OCI-LY1 (cell line): ENCODE measurements around the gene GCLC.

Source experiments
- H2AFZ ChIP-seq: fragments of 200-600 bp; sonication (generic), shearing (Covaris generic); 2 replicates; pipeline ENCODE4 v1.6.0; 2014; ENCODE audit warnings: antibody characterized with exemption, mild to moderate bottlenecking, low read length
- H3F3A ChIP-seq: fragments of 200-600 bp; sonication (generic), shearing (Covaris generic); 2 replicates; pipeline ENCODE4 v1.6.0; 2014; ENCODE audit warnings: mild to moderate bottlenecking, antibody characterized with exemption, low read length, moderate library complexity; ENCODE audit not compliant: insufficient read depth
- H3K27ac ChIP-seq: fragments of 200-600 bp; sonication (generic); 2 replicates; pipeline ENCODE4 v1.5.1; 2014; ENCODE audit warnings: low read length, mixed run types, mild to moderate bottlenecking, low read depth; ENCODE audit not compliant: poor library complexity, severe bottlenecking
- H3K27me3 ChIP-seq: fragments of 200-600 bp; sonication (generic); 2 replicates; pipeline ENCODE4 v1.6.0; 2014; ENCODE audit warnings: antibody characterized with exemption, mild to moderate bottlenecking, low read length, moderate library complexity; ENCODE audit not compliant: insufficient read depth
- H3K36me3 ChIP-seq: fragments of 200-600 bp; sonication (generic); 2 replicates; pipeline ENCODE4 v1.6.1; 2014; ENCODE audit warnings: mild to moderate bottlenecking, antibody characterized with exemption, low read length, moderate library complexity, mixed read lengths; ENCODE audit not compliant: insufficient read depth
- H3K4me1 ChIP-seq: fragments of 200-600 bp; sonication (generic); 2 replicates; pipeline ENCODE4 v1.5.1; 2014; ENCODE audit warnings: mild to moderate bottlenecking, low read length, moderate library complexity; ENCODE audit not compliant: insufficient read depth, severe bottlenecking
- H3K4me2 ChIP-seq: fragments of 200-600 bp; sonication (generic), shearing (Covaris generic); 2 replicates; pipeline ENCODE4 v1.6.1; 2014; ENCODE audit warnings: low read length
- H3K4me3 ChIP-seq: fragments of 200-600 bp; sonication (generic); 2 replicates; pipeline ENCODE4 v1.5.1; 2014; ENCODE audit warnings: low read length, low read depth, mild to moderate bottlenecking, mixed read lengths; ENCODE audit not compliant: poor library complexity, severe bottlenecking
- H3K79me2 ChIP-seq: fragments of 200-600 bp; shearing (Covaris generic); 2 replicates; pipeline ENCODE4 v1.6.1; 2016; ENCODE audit warnings: mixed run types, low read length, mixed read lengths; ENCODE audit not compliant: insufficient read depth
- H3K9ac ChIP-seq: fragments of 200-600 bp; sonication (generic), shearing (Covaris generic); 2 replicates; pipeline ENCODE4 v1.6.1; 2014; ENCODE audit warnings: mild to moderate bottlenecking, low read length, mixed read lengths
- H3K9me2 ChIP-seq: fragments of 200-600 bp; sonication (generic), shearing (Covaris generic); 2 replicates; pipeline ENCODE4 v1.6.1; 2014; ENCODE audit warnings: low read depth, mild to moderate bottlenecking, low read length, mixed read lengths
- H3K9me3 ChIP-seq: fragments of 200-600 bp; shearing (Covaris generic); 2 replicates; pipeline ENCODE4 v1.6.1; 2014; ENCODE audit warnings: low read length, mixed read lengths
- H4K20me1 ChIP-seq: fragments of 200-600 bp; sonication (generic), shearing (Covaris generic); 2 replicates; pipeline ENCODE4 v1.6.0; 2016; ENCODE audit warnings: mild to moderate bottlenecking, low read length; ENCODE audit not compliant: insufficient read depth
- EZH2 ChIP-seq: fragments of 200-600 bp; sonication (generic), shearing (Covaris generic); IDR thresholded peaks from 2 replicates; pipeline ENCODE4 v1.8.0; 2017; ENCODE audit warnings: borderline replicate concordance, mixed run types, mild to moderate bottlenecking, antibody characterized with exemption, low read length, moderate library complexity, mixed read lengths
- TF ChIP-seq, protein P1 (sequence below): fragments of 200-600 bp; sonication (generic), shearing (Covaris generic); IDR thresholded peaks from 2 replicates; pipeline ENCODE4 v1.5.1; 2017; ENCODE audit warnings: mild to moderate bottlenecking, antibody characterized with exemption, low read length, moderate library complexity, mixed read lengths

The GCLC gene

DNA sequence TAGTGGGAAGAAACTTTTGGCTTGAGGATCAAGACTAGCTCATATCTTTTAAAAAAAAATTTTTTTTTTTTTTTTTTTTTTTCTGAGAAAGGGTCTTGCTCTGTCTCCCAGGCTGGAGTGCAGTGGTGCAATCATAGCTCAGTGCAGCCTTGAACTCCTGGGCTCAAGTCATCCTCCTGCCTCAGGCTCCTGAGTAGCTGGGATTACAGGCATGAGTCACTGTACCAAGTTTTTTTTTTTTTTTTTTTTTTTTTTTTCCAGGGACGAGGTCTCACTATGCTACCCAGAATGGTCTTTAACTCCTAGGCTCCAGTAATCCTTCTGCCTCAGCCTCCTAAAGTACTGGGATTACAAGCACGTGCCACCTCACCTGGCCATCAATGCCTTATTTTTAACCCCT, 27.9 kb downstream of the GCLC start:
- Histone ChIP-seq H3K4me1 (no peaks in the 10 kb centered on the region), H3K27ac (no peak overlapping the region), H3K36me3 (peaks cover 47% of the 10 kb centered on the region; the same call in 1 of the 2 replicates), H3K79me2 (no peaks in the 10 kb centered on the region), H3K27me3 (no peaks in the 10 kb centered on the region), H3K9me3 (no peaks in the 10 kb centered on the region), H2AFZ (no peak overlapping the region), H3F3A (no peaks in the 10 kb centered on the region), H3K4me2 (no peak overlapping the region), H3K4me3 (no peak overlapping the region), H3K9ac (no peak overlapping the region), H3K9me2 (no peaks in the 10 kb centered on the region), H4K20me1 (no peaks in the 10 kb centered on the region)
- no peak for TF ChIP-seq EZH2
- TF ChIP-seq, protein P1, sequence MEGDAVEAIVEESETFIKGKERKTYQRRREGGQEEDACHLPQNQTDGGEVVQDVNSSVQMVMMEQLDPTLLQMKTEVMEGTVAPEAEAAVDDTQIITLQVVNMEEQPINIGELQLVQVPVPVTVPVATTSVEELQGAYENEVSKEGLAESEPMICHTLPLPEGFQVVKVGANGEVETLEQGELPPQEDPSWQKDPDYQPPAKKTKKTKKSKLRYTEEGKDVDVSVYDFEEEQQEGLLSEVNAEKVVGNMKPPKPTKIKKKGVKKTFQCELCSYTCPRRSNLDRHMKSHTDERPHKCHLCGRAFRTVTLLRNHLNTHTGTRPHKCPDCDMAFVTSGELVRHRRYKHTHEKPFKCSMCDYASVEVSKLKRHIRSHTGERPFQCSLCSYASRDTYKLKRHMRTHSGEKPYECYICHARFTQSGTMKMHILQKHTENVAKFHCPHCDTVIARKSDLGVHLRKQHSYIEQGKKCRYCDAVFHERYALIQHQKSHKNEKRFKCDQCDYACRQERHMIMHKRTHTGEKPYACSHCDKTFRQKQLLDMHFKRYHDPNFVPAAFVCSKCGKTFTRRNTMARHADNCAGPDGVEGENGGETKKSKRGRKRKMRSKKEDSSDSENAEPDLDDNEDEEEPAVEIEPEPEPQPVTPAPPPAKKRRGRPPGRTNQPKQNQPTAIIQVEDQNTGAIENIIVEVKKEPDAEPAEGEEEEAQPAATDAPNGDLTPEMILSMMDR: no peak

DNA sequence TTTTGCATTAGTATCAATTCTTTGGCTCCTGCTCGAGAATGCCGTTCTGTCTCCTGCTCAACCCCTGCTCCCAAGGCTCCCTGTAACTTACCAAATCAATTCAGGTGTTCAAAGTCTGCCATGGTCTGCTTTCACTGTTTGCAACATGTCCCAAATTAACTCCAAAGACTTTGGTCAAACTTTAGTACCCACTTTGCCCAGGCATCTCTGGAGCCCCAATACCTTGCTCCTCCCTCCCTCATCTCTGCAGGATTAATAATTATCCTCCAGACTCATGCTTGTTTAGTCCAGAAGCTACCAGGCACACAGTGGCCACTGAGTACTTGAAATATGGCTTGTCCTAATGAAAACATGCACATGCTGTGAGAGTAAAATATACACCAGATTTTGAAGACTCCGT, 30.2 kb downstream of the GCLC start:
- Histone ChIP-seq H3K27me3 (no peaks in the 10 kb centered on the region), H3K4me3 (no peak overlapping the region), H3K27ac (no peak overlapping the region), H3K9ac (no peak overlapping the region), H3K79me2 (no peaks in the 10 kb centered on the region), H3K4me2 (no peak overlapping the region), H3K36me3 (peaks cover 50% of the 10 kb centered on the region; the same call in 1 of the 2 replicates), H3K9me3 (no peaks in the 10 kb centered on the region), H3F3A (no peaks in the 10 kb centered on the region), H3K9me2 (no peaks in the 10 kb centered on the region), H2AFZ (no peak overlapping the region), H4K20me1 (no peaks in the 10 kb centered on the region), H3K4me1 (no peaks in the 10 kb centered on the region)
- TF ChIP-seq, protein P1: no peak
- no peak for TF ChIP-seq EZH2

DNA sequence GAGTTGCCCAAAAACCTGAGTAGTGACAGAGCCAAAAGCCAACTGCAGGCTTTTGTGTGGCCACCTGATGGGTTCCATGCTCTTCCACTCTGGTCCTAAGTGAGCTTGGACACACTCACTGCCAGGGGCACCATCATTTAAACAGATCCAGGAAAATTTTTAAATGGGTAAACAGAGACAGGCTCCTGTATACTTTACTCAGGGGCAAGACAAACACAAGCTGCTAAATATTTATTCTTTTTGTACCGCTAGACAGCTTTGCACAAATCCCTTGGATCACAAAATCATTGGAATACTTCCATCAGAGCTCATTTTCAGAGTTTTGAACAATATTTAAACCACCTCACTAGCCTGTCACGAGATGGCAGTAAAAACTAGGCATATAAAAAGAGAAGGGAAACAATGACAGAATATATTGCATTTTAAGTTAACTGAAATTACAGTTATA, 31.4 kb downstream of the GCLC start:
- Histone ChIP-seq H2AFZ (no peak overlapping the region), H4K20me1 (no peaks in the 10 kb centered on the region), H3K79me2 (no peaks in the 10 kb centered on the region), H3K36me3 (peaks cover 55% of the 10 kb centered on the region; the same call in 1 of the 2 replicates), H3K9ac (no peak overlapping the region), H3K9me3 (no peaks in the 10 kb centered on the region), H3K27ac (no peak overlapping the region), H3K4me1 (no peaks in the 10 kb centered on the region), H3K4me3 (no peak overlapping the region), H3F3A (no peaks in the 10 kb centered on the region), H3K4me2 (no peak overlapping the region), H3K9me2 (no peaks in the 10 kb centered on the region), H3K27me3 (no peaks in the 10 kb centered on the region)
- TF ChIP-seq, protein P1: no peak
- no peak for TF ChIP-seq EZH2
